Measurements from ENCODE around the gene TMEM87B.

DNA sequence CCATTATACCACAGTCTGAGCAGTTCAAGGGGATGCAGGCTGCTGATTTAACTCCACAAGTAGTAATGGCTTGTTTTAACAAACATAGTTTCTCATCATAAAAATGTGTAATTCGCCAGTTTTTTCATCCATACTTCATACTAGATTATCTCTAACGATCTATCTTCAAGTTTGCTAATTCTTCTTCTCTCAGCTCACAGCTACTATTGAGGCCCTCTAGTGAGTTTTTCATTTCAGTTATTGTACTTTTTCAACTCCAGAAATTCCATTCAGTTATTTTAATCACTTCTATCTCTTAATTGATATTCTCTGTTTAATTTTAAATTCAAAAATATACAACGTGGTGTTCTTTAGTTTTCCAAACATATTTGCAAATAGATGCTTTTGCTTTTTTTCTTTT is 20.1 kb upstream of the TMEM87B start:
- TF ChIP-seq, protein P1, sequence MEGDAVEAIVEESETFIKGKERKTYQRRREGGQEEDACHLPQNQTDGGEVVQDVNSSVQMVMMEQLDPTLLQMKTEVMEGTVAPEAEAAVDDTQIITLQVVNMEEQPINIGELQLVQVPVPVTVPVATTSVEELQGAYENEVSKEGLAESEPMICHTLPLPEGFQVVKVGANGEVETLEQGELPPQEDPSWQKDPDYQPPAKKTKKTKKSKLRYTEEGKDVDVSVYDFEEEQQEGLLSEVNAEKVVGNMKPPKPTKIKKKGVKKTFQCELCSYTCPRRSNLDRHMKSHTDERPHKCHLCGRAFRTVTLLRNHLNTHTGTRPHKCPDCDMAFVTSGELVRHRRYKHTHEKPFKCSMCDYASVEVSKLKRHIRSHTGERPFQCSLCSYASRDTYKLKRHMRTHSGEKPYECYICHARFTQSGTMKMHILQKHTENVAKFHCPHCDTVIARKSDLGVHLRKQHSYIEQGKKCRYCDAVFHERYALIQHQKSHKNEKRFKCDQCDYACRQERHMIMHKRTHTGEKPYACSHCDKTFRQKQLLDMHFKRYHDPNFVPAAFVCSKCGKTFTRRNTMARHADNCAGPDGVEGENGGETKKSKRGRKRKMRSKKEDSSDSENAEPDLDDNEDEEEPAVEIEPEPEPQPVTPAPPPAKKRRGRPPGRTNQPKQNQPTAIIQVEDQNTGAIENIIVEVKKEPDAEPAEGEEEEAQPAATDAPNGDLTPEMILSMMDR (IDR thresholded peaks at IDR 0.05), result no peak
- TF ChIP-seq POLR2A (IDR thresholded peaks at IDR 0.05), result no peak

Data from heart left ventricle (tissue), 13 donors.